GM23338 (cell line): ENCODE results near the gene SMARCC1. TPM values are rescaled to one million over a fixed set of nuclear protein-coding genes. Genes with fewer than 3 reads are reported as not detected.

Experiments used
- ATAC-seq: fragments of 200-7000 bp; cut with Tn5 transposase; 3 replicates; pipeline ENCODE4 v1.9.1; 2020
- DNase-seq: peaks from one replicate; pipeline ENCODE4 v3.0.0-alpha.2; 2015; ENCODE audit warnings: low spot score
- H2AFZ ChIP-seq: fragments of 200-600 bp; sonication (generic); 2 replicates; pipeline ENCODE4 v1.8.0; 2016; ENCODE audit warnings: antibody characterized with exemption, mild to moderate bottlenecking, moderate library complexity
- H3F3A ChIP-seq: fragments of 200-600 bp; sonication (generic); replicated peaks from 2 replicates; pipeline ENCODE4 v1.8.0; 2017; ENCODE audit warnings: antibody characterized with exemption, mixed run types, low read depth
- H3K27ac ChIP-seq: fragments of 200-600 bp; sonication (generic); 2 replicates; pipeline ENCODE4 v1.6.1; 2016; ENCODE audit warnings: low read depth
- H3K27me3 ChIP-seq: fragments of 200-600 bp; sonication (generic); 2 replicates; pipeline ENCODE4 v1.8.0; 2016; ENCODE audit warnings: mild to moderate bottlenecking, mixed run types, moderate library complexity; ENCODE audit not compliant: insufficient read depth
- H3K36me3 ChIP-seq: fragments of 200-600 bp; sonication (generic); 2 replicates; pipeline ENCODE4 v1.8.0; 2016; ENCODE audit warnings: mild to moderate bottlenecking; ENCODE audit not compliant: insufficient read depth
- H3K4me1 ChIP-seq: fragments of 200-600 bp; sonication (generic); 2 replicates; pipeline ENCODE4 v1.8.0; 2016; ENCODE audit warnings: mild to moderate bottlenecking, moderate library complexity; ENCODE audit not compliant: insufficient read depth
- H3K4me2 ChIP-seq: fragments of 200-600 bp; sonication (generic); 2 replicates; pipeline ENCODE4 v1.7.1; 2017; ENCODE audit warnings: mixed run types
- H3K4me3 ChIP-seq: fragments of 200-600 bp; sonication (generic); 2 replicates; pipeline ENCODE4 v1.6.1; 2016; ENCODE audit warnings: mixed run types
- H3K79me2 ChIP-seq: fragments of 200-600 bp; sonication (generic); replicated peaks from 2 replicates; pipeline ENCODE4 v1.8.0; 2017; ENCODE audit warnings: mild to moderate bottlenecking; ENCODE audit not compliant: insufficient read depth
- H3K9me2 ChIP-seq: fragments of 200-600 bp; sonication (generic); 2 replicates; pipeline ENCODE4 v1.8.0; 2017; ENCODE audit not compliant: insufficient read depth
- H4K20me1 ChIP-seq: fragments of 200-600 bp; sonication (generic); replicated peaks from 2 replicates; pipeline ENCODE4 v1.8.0; 2017; ENCODE audit warnings: mild to moderate bottlenecking; ENCODE audit not compliant: insufficient read depth
- H3K27ac Mint-ChIP-seq: 2 replicates; pipeline ENCODE4 v1.8.0; 2020; ENCODE audit warnings: inconsistent platforms, mild to moderate bottlenecking, moderate library complexity, mixed read lengths
- H3K27me3 Mint-ChIP-seq: 3 replicates; pipeline ENCODE4 v1.8.0; 2022; ENCODE audit warnings: low read depth, mild to moderate bottlenecking, moderate library complexity, mixed read lengths, inconsistent platforms; ENCODE audit not compliant: insufficient read depth, poor library complexity
- H3K36me3 Mint-ChIP-seq: 3 replicates; pipeline ENCODE4 v1.8.0; 2021; ENCODE audit warnings: low read depth, mild to moderate bottlenecking, inconsistent platforms, moderate library complexity, mixed read lengths
- H3K4me1 Mint-ChIP-seq: 3 replicates; pipeline ENCODE4 v1.8.0; 2020; ENCODE audit warnings: mild to moderate bottlenecking, inconsistent platforms, mixed read lengths
- H3K4me3 Mint-ChIP-seq: 3 replicates; pipeline ENCODE4 v1.8.0; 2021; ENCODE audit warnings: moderate library complexity, mild to moderate bottlenecking, inconsistent platforms, mixed read lengths
- H3K9me3 Mint-ChIP-seq: 3 replicates; pipeline ENCODE4 v1.8.0; 2020; ENCODE audit warnings: moderate library complexity, mild to moderate bottlenecking, inconsistent platforms, mixed read lengths
- CTCF ChIP-seq, 2 experiments: fragments of 200-600 bp in 1 of 2; sonication (generic) in 1 of 2; conservative IDR thresholded peaks; 2 replicates each; pipeline versions ENCODE4 v1.5.1 to v1.6.1; 2016 to 2017; ENCODE audit warnings: antibody characterized with exemption in 2 of 2, low read depth in 2 of 2, mild to moderate bottlenecking in 2 of 2, moderate library complexity in 1 of 2
- EZH2 ChIP-seq: fragments of 200-600 bp; sonication (generic); IDR thresholded peaks from one replicate; pipeline ENCODE4 v1.8.0; 2017; ENCODE audit warnings: antibody characterized with exemption, mild to moderate bottlenecking, low read depth; ENCODE audit not compliant: unreplicated experiment
- EZH2phosphoT487 ChIP-seq: fragments of 200-600 bp; sonication (generic); IDR thresholded peaks from one replicate; pipeline ENCODE4 v1.8.1; 2018; ENCODE audit warnings: antibody characterized with exemption; ENCODE audit not compliant: unreplicated experiment
- JUNB ChIP-seq: IDR thresholded peaks from one replicate; pipeline ENCODE4 v1.6.1; 2016; ENCODE audit warnings: antibody characterized with exemption; ENCODE audit not compliant: unreplicated experiment
- NANOG ChIP-seq: IDR thresholded peaks from 2 replicates; pipeline ENCODE4 v1.6.1; 2016; ENCODE audit warnings: antibody characterized with exemption, borderline replicate concordance
- POLR2AphosphoS5 ChIP-seq: IDR thresholded peaks from 2 replicates; pipeline ENCODE4 v1.6.1; 2016; ENCODE audit warnings: antibody characterized with exemption, low read depth
- REST ChIP-seq: IDR thresholded peaks from one replicate; pipeline ENCODE4 v1.6.1; 2018; ENCODE audit warnings: antibody characterized with exemption; ENCODE audit not compliant: unreplicated experiment
- ZNF114 ChIP-seq: fragments of 250-450 bp; sonication (Bioruptor Pico); IDR thresholded peaks from 2 replicates; pipeline ENCODE4 v1.5.0; 2020; ENCODE audit warnings: mild to moderate bottlenecking, moderate library complexity
- ZNF331 ChIP-seq: fragments of 250-450 bp; sonication (Bioruptor Pico); IDR thresholded peaks from 2 replicates; pipeline ENCODE4 v1.5.0; 2020; ENCODE audit warnings: low read depth, mild to moderate bottlenecking, moderate library complexity
- ZNF462 ChIP-seq: fragments of 250-450 bp; sonication (Bioruptor Pico); IDR thresholded peaks from 2 replicates; pipeline ENCODE4 v1.5.0; 2020; ENCODE audit warnings: mild to moderate bottlenecking, moderate library complexity
- polyA plus RNA-seq: library from polyadenylated mRNA; unstranded; fragments of >200 nt; fragmentation: Nextera tagmentation; extraction: Ambion mirVana; gene quantifications from 2 replicates; pipeline ENCODE4 v1.2.1, GENCODE V29; 2016
- total RNA-seq: library from RNA; depleted of rRNA; stranded (reverse); fragments of >200 nt; shearing (Covaris generic); gene quantifications from 2 replicates; pipeline ENCODE4 v1.2.3, GENCODE V29; 2014

The SMARCC1 gene
- total and polyA plus RNA-seq, 2 experiments from 2014 or later = 105 to 171 TPM

- TF ChIP-seq ZNF462 (CRISPR knock-in tag) (no peak), ZNF114 (no peak)
These were observed 145.5 kb downstream of the SMARCC1 start (continued) for GRCh38 chr3:47636225-47636624.

GRCh38 chr3:47635536-47635935 lies 146.2 kb downstream of the SMARCC1 start:
- Histone ChIP-seq H3K27me3 (no peaks in the 10 kb centered on the region), H3K4me3 (no peak overlapping the region), H3F3A (peaks cover 8% of the 10 kb centered on the region; the same call in 1 of the 2 replicates), H3K36me3 (peaks cover 63% of the 10 kb centered on the region), H3K9me2 (no peaks in the 10 kb centered on the region), H2AFZ (no peak overlapping the region), H3K4me2 (no peak overlapping the region), H3K4me1 (no peaks in the 10 kb centered on the region), H4K20me1 (peaks cover 29% of the 10 kb centered on the region), H3K79me2 (peaks cover 17% of the 10 kb centered on the region), H3K27ac (no peak overlapping the region)
- no peak for DNase-seq
- no peaks in the 10 kb centered on the region for H3K9me3 Mint-ChIP-seq
- H3K4me1 Mint-ChIP-seq = no peaks in the 10 kb centered on the region
- peaks cover 77% of the 10 kb centered on the region for H3K36me3 Mint-ChIP-seq
- no peak overlapping the region for H3K27ac Mint-ChIP-seq
- H3K4me3 Mint-ChIP-seq = no peak overlapping the region
- H3K27me3 Mint-ChIP-seq = peaks cover 2% of the 10 kb centered on the region
- ATAC-seq = no peak
- no peak for TF ChIP-seq POLR2AphosphoS5
- TF ChIP-seq ZNF114 = no peak
- TF ChIP-seq JUNB = no peak
- TF ChIP-seq ZNF331 (CRISPR knock-in tag) = no peak
- TF ChIP-seq NANOG = no peak
- no peak for TF ChIP-seq CTCF (conservative IDR thresholded peaks at IDR 0.05; ENCODE audit: low read depth in 2 of 2)
- no peak for TF ChIP-seq REST
- no peak for TF ChIP-seq EZH2
- TF ChIP-seq EZH2phosphoT487 = no peak
